ENCODE results near the gene ZNF30.

DNA sequence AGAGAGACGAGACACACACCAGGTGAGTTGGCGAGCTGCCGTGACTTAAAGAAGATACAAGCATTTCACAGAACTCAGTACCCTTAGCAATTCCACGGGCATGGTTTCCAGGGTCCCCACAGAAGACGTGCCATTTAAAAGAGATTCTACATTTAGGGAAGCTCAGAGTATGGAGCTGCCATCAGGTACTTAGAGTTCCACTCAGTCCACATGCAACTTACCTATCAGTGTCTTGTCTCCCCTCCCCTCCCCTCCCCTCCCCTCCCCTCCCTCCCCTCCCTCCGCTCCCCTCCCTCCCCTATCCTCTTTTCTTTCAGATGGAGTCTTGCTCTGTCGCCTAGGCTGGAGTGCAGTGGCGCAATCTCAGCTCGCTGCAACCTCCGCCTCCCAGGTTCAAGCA, 12.2 kb downstream of the ZNF30 start:
- TF ChIP-seq CTCF (conservative IDR thresholded peaks at IDR 0.05) = no peak
- no peak for TF ChIP-seq ZFX (IDR thresholded peaks at IDR 0.05)

All from C4-2B (cell line).